GM18517 (cell line): ENCODE data around the gene METTL17.
"Not testable (repeated sequence)": the region's sequence is repeated elsewhere in the genome, so short reads cannot be mapped to it uniquely, and the experiment has no call there.

Experiments
- ATAC-seq: cut with Tn5 transposase; IDR thresholded peaks from one replicate; pipeline ENCODE4 v1.9.1; 2021; ENCODE audit warnings: mild to moderate bottlenecking, moderate library complexity; ENCODE audit not compliant: unreplicated experiment

METTL17 gene

DNA sequence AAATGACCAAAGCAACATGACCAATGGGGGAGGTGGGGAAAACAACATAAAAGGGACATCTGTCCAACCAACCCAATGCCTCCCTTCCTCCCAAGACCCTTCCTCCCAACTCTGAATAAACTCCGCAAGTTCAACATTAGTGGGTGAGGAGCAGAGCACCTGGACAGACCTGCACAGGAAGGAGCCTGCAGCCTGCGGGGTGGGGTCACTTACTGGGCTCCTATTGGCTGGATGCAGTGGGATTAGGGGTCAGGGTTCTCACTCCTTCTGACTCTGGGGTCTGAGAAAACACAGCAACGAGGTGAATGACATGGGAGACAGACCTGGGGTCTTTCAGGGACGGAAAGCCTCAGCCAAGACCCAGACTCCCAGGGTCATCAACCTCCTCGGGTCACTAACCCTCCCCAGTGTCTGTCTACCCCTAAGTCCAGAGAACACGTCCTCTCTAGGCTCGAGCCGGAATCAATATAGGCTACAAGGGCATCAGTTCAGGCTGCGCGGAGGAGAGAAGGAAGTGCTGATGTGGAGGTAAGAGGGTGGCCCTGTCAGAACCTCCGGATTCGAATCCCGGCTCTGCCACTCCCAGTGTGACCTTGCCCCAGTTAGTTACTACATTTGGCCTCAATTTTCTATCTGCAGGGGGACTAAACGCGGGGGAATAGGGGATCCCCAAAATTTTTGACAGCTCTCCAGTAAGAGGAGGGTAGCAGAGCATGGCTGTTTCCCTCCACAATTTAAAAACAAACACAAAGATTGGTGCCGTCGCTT lies 34.2 kb downstream of the METTL17 start:
- no peak for ATAC-seq

DNA sequence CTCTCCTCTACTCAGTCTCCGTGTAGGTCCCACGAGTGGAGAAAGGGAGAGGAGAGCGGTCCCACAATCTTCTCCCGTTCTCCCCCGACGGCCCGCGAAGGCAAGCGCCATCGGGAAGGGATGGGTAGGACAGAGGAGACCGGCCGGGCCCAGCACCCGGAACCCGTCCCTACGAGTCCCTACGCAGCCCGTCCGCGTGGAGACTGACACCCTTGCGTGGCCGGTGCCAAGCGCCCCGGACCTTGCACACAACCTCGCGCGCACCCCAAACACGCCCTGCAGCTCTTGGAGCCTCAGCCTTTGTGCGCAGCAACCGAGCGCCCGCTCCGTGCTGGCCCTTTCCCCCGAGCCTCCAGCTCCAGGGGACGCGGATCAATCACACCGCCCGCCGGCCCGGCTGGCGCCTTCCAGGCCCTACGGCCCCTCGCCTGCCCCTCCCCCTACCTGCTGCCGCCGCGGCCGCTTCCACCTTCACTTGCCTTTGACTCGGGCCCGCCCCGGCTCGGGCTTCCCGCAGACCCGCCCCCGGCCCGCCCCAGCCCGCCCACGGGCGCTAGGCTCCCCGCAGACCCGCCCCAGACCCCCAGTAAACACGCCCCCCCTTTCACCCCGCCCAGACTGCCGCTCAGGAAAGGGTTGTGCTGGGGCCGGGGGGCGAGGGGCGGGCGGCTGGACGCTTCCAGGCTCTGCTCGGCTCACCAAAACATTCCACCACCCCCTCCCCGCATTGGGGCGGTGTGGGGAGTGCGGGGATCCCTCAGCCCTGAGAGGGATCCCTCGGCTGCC lies 35.0 kb downstream of the METTL17 start, which contains the start of gene NDRG2:
Gene NDRG2 (minus strand): TSS at position 477 of the 786 bp plus-strand sequence. CDS start 1,746 bp downstream, outside the sequence.
- no peak for ATAC-seq

DNA sequence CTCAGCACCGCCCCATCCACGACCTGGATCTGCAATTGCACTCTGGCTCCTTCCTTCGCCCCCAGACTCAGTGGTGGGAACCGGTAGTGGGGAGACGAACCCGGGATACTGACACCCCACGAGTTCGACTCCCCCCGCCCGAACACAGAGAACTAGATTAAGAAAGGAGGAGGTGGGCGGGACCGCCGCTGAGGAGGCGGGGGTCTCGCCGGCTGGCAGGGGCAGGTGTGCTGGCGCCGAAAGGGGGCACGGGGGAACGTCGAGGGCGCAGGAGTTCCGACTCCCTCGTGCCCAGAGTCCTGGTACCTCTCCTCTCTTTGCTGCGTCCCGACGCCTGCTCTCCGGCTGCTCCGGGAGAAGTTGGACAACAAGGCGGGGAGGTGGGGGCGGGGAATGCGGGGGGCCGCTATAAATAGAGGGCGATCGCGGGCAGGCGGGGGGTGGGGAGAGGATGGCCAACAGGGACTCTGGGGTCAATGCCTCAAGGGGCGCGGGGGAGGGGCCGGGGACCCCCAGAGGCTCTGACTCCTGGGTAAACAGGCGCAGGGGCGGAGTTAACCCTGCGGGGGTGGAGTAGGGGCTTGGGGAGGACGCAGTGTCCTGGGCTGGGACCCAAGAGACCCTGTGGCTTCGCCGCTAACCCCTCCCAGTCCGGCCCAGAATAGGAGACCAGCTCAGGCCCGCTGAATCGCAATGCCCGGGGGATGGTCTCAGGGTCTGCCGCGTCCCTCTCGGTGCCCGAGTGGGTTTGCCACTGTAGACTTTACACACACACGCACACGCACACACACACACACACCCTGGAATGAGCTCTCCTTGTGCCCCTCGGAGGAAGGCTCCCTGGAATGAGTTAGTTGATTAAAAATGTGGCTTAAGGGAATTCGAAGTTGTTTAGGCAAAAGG lies 35.8 kb downstream of the METTL17 start:
- ATAC-seq, result no peak

DNA sequence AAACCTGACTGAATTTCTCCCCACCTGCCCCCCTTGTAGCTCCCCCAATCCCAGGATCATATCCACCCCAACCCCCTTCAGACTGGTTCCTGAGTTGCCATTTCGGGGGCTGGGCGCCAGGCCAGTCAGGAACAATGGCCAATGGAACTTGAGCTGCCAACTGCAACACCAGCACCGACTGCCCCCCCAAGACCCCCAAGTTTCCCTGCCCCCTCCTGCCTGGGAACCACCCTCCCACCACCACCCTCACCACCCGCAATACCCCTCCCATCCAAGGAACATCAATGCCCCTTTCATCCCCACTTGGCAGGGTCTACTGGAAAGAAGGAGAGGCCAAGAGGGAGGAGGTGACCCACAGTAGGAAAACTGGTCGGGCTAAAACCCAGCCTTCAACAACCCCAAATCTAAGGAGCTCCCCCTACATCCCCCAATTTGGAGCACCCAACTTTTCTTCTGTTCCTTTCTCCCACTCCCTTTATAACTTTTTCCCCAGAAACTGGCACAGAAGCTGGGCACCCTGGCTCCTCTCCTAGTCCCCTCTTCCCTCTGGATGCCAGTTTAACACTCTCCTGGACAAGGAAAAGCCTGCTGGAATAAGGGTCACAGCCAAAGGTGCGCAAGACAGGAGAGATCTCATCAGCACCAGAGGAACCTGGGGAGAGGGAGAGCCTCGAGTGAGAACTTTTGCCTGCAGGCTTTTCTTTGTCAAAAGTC lies 36.7 kb downstream of the METTL17 start:
- no peak for ATAC-seq

DNA sequence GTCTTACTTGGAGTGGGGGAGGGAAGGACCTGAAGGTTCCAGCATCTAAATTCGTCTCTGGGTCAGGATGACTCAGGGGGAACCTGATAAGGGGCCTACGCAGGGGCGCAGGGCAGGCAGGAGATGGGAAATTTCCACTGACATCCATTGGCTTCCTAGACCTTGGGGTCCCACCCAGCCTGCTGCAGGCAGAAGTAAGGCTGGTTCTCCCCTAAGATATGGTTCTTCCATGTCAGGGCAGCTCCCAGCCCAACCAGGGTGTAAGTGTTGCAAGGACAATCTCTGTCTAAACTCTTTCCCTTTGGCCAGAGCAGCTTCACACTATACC lies 37.2 kb downstream of the METTL17 start:
- ATAC-seq, result no peak

DNA sequence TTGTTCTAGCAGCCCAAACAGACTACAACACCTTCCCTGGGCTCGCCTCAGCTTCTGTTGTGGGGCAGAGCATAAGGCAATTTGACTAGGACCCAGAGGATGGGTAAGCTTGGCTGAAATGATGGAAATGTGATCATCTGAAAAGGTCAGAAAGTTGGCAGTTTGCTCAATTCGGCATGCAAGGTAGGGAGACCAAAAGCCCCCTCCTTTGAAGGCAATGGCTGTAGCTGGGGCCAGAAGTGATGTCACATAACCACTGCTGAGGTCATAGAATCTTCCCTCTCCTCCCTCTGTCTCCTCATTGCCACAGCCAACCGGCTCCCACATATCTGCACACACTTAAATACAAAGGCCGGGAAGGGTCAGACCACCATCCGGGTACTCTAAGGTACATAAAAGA lies 40.1 kb downstream of the METTL17 start, which contains the start of gene TPPP2:
Gene TPPP2 (plus strand): TSS at position 301 of the 400 bp plus-strand sequence. CDS start 365 bp downstream, outside the sequence.
- ATAC-seq, result no peak

DNA sequence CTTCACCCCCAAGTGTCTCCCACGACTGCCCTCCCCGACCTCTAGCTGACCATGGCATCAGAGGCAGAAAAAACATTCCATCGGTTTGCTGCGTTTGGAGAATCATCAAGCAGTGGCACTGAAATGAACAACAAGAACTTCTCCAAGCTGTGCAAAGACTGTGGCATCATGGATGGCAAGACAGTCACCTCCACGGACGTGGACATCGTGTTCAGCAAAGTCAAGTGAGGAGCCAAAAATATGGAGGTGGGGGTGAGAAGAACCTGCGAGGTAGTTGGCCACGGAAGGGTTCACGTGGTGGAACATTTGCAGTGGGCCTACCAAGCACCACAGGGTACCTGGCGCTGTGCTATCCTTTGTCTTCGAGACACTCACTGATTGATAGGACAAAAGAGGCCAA lies 40.8 kb downstream of the METTL17 start:
- ATAC-seq, result no peak

DNA sequence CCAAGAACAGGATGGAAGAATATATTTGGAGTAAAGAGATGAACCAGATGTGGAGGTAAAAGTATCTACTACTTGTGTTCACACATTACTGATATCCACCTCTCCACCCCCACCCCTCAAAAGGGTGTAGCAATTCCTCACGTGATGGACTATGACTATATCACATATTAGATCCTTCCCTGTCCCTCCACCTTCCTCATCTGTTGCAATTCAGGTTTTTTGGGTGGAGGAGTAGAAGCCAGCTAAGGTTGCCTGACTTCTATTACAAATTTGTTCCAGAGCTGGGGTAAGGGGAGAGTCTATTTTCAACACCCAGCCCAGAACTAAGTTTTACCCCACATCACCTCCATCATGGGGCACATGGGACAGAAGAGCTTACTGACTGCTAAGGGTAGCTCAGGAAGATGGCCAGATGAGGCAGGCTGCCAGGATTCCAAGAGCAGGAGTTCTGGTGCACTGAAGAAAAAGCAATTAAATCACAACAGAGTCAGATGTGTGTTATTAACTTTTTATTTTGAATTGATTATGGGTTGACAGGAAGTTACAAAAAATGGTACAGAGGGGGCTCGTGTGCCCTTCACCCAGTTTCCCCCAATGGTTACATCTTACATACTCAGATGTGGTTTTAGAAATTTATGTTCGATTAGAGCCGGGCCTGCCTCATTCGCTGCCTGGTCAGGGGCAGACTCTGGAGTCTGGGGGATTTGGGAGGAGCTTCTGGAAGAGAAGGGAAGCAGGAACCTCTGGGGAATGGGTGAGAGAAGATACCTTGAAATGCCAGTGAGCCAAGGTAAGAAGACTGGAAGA lies 42.7 kb downstream of the METTL17 start:
- no peak for ATAC-seq

DNA sequence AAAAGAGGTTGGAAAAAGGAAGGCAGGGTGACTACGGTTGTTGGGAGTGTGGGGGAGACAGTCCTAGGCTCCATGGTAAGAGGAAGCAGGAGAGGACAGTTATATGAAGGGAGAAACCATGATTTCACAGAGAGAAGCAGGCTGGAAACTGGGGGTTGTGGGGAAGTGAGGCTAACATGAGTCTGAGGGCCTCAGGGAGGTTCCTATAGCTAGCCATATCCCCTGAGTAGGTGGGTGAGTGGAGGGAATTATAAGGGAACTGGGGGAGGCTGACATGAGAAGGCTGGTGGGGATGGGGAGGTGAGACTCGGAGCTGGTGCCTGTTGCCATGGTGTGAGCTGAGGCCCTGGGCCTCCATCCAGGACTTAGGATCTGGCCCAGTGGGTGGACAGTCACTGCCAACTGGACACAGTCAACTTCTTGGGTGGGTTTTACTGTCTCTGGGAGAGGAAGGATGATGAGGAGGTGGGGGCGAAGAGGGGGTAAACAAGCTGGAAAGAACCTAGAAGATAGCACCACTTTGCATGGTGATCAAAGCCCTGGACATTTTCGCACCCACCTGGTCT lies 43.4 kb downstream of the METTL17 start:
- no peak for ATAC-seq

DNA sequence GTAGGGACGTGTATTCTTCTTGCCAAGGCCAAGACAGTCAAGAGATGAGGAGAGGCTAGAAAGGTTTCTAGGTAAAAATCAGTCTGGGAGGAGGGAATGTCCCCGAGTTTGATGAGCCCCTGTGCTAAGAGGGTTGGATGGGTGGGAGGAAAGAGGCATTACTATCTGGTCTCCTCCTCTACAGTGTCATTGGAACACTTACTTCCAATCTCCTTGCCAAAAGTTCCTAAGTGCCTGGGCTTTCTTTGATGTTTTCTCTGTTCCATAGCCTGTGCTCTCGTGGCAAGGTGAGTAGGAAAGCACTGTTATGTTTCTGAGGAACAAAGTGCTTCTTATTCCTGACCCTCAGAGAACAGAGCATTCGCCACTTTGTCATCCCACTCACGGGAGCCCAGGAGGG lies 44.9 kb downstream of the METTL17 start, which contains the start of gene RNASE13:
Gene RNASE13 (minus strand): TSS at position 101 of the 400 bp plus-strand sequence. CDS start 519 bp downstream, outside the sequence.
- no peak for ATAC-seq

DNA sequence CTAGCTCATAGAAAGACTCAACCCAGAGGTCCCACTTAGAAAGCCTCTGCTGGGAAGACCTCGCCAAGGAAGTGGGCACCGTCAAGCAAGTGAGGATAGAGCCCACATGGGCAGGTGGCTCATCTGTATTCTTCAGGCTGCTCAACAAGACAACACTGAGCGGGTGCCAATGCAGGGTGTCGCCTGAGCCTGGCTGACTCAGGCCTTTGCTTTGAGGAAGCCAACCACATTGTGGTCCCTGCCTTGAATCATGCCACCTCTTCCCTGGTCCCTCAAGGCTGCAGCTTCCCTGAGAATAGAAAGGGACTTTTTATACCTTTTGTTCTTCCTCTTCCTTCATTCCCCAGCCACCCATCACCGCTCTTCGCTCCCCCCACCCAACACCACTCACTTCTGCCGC lies 47.0 kb downstream of the METTL17 start:
- no peak for ATAC-seq

DNA sequence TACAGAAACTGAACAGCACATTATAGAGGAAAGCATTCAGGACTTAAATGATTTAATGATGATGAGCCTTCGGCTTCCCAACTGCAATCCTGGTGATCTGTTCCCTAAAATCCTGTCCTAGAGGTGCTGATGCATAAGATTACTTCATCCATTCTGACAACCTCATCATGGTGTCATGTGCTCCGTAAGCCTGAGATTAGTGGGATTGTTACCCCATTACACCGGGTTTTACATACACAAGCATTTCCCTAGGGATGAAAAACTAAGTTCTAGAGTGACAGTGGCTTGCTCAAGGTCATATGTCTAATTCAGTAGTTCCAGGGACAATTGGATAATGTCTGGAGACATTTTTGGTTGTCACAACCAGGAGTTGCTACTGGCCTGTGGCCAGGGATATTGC lies 47.4 kb downstream of the METTL17 start:
- ATAC-seq, result no peak

DNA sequence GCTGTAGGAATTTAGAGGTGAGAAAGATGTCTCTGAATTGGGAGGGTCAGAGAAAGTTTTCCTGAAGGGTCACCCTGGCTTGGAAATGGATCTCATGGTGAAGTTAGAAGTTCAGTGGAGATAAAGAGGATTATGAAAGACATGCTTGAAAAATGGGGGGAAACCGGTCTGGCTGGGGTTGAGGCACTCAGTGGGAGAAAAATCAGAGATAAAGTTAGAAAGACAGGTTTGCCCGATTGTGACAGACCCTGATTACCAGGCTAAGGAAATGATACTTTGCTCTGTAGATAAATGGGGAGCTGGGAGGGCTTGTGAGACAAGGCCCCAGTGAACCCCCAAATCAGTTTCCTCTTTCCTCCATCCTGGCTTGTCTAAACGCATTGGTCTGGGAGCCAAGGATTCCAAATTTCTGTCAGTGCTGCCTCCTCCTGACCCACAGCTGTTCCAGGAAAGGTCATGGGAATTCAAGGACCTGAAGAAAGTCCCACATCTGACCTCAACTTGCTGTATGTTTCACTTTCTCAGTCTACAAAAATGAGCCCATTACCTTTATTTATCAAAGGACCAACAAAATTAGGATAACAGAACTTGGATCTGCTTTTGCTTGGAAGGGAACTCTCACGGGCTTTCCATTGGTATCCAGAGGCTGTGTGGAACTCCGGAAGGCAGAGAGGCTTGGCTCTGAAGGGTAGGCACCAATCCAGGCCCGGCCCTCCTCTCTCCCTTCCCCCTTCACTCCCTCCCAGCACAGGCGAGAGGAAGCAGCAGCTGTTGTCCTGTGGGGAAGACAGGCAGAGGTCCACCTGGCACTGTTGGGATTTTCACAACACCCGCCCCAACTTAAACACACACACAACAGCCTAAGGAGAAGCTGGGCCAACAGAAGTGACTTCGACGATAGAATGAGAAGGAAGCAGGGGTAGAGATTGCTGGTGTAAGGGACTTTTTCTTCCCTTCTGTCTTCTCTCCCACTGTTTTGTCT lies 49.0 kb downstream of the METTL17 start:
- no peak for ATAC-seq

DNA sequence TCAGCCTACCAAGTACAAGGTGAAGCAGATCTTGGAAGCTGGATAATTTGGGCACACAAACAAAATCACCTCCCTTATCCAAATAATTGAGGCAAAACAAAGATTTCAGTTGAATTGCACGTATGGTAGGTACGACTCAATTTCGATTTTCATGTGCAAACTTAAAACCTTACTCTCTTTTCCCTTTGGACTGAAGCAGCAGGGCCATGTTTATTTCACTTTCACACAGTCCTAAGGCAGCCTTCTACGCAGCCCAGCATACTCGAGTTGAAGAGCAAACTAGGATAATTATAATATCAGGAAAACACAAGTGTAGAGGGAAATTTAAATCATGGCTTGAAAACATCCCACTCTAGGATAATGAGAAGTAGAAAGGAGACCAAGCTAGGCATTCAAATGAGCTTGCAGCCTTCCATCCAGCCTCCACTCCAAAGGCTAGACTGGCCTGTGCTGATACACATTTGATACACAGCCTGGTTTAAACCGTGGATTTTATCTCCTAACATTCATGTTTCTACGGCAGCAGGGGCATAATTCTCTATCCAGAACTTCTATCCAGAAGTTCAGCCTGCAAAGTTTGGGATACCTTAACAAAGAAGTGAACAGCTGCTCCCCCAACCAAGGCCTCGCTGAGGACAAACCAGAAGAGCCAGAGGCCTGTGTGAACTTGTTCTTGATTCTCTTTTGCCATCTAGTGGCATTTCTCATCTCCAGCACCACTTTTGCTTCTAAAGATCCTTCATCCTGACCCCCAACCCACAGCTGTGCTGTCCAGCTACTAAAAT lies 50.0 kb downstream of the METTL17 start:
- ATAC-seq, result no peak

DNA sequence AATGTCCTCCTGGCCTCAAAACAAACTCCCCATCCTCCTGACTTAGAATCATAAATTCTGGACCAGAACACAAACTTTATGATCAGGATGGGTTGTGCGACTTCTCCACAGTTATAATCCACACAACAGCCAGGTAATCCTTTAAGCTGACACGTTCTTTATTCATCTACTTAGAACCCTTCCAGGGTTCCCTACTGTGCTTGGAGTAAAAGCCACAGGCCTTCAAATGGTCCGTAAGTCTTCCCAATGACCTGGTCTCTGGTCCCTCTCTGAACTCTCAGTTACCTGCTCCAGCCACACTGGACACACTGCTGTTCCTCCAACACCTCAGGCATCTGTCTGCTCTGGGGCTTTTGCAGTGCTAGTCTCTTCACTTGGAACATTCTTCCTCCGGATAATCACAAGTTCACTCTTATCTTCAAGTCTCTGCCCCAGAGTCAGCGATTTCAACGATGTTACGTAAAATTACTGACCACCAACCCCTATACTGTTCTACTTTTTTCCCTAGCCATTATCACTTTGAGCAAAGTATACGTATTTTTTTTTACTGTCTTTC lies 50.7 kb downstream of the METTL17 start:
- no peak for ATAC-seq

DNA sequence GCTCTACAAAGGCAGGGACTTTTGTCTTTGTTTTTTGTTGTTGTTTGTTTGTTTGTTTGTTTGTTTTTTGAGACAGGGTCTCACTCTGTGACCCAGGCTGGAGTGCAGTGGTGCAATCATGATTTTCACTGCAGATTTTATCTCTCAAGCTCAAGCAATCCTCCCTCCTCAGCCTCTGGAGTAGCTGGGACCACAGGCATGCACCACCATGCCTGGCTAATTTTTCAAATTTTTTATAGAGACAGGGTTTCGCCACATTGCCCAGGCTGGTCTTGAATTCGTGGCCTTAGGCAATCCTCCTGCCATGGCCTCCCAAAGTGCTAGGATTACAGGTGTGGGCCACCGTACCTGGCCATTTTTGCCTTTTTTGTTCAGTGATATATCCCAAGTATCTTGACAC lies 51.2 kb downstream of the METTL17 start:
- not testable (repeated sequence) for ATAC-seq
